Measurements from ENCODE around the gene SASH1. TPM values are rescaled to one million over a fixed set of nuclear protein-coding genes. Genes with fewer than 3 reads are reported as not detected.

Gene SASH1
- polyA plus RNA-seq, 3 donors = 23.9 to 29.4 (median 26.6) TPM

- DNase-seq = no peak
These were observed 150.8 kb downstream of the SASH1 start for GRCh38 chr6:148493424-148493823.

- no peak for DNase-seq
These were observed 151.6 kb downstream of the SASH1 start for GRCh38 chr6:148494226-148494625.

DNA sequence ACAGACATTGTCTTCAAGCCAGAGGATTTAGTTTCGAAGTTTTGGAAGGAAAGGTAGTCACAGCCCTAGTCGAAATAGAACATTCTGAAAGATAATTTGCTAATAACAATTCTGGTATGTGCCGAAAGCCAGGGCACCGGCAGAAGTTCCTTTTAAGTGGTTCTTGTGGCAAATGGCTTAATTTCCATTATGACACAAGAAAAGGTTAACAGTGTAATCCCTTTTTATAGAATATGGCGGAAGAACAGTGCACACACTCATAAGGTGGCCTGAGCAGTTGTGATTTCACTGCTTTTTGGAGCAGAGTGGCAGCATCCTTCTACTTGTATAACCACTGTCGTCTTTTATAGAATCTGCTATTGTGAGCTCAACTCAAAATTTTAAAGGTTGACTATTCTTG lies 152.4 kb downstream of the SASH1 start:
- no peak for DNase-seq

- no peak for DNase-seq
These were observed 154.6 kb downstream of the SASH1 start for GRCh38 chr6:148497257-148497656.

DNA sequence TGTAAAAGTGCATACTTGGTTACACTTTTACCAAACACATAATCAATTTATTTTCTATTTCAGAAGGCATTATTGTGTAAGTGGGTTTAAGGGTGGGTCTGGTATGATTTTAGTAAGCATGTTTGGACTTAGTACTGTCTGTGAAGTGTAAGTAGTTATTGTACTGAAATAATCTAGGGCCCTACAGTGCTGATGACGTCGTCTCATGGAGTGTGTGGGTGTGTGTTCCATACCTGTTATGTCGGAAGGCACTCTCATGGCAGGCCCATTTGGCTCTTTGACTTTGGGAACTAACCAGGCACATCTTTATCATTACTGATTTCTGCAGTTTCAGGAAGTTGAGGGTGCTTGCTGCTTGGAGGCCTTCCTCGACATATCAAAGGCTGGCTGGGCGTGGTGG lies 155.1 kb downstream of the SASH1 start:
- DNase-seq = no peak

DNA sequence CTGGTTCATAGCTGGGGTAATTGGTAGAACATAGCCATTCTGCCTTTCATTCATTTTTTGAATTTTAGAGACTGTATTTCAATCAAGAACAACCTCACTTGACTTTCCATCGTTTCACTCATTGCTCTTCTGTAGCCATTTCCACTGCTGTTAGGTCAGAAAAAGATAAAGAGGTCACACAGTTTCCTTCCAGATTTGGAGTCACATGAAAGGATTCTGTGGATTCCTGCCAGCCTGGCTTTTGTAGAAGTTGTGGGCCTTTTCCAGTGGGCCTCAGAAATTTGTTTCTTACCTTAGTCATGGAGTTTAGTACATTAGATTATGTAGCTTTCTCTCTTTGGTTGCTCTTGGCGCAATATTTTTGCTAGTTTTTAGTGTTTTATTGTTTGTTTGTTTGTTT lies 157.8 kb downstream of the SASH1 start:
- DNase-seq = no peak

- no peak for DNase-seq
These were observed 158.5 kb downstream of the SASH1 start for GRCh38 chr6:148501178-148501590.

- DNase-seq = no peak
These were observed 159.6 kb downstream of the SASH1 start for GRCh38 chr6:148502083-148502772.

DNA sequence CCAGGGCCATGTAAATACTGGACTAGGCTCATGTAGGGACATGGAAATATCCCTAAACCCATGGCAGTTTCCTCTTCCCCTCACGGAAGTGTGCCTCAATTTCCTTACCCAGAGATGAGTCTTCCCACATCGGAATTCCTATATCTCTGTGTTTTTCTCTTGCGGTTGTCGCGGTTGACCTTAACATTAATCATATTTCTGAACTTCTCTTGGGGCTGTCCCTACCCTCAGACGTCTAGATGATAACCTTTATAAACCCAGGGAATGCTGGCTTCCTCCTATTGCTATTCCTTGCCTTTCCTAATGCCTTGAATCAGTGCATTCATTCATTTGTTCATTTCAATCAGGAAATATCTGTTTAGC lies 160.1 kb downstream of the SASH1 start:
- no peak for DNase-seq

GRCh38 chr6:148503703-148504102 lies 161.1 kb downstream of the SASH1 start:
- DNase-seq = no peak

GRCh38 chr6:148507774-148508173 lies 165.1 kb downstream of the SASH1 start:
- DNase-seq = no peak

DNA sequence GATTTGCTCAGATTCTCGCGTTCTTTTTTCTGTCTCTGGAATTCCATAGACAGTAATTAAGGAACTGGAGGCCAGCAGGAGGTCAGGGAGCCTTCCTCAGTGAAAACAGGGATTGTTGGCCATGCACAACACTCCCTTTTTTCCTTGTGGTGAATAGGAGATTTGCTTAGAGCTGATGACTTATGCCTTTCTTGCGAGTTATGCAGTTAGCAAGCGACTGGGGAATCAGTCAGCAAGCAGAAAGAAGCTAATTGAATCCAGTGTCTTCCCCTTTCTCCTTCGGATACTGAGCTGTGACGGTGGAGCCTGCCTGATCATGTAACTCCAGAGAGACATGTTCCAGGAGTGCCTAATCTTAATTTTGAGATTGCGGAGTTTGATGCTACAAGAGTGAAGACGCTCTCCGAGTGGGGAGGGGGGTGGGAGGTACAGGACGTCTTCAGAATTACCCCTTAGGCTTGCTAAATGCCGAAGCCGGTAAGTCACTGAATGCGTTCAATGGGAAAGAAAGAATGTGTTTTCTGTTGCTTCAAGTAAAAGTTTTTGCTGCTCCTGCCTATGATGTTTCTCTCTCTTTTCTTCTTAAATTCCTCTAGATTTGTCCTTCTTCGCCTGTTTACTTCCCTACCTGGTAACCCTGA lies 165.9 kb downstream of the SASH1 start:
- peak; percentile 60 for DNase-seq

DNA sequence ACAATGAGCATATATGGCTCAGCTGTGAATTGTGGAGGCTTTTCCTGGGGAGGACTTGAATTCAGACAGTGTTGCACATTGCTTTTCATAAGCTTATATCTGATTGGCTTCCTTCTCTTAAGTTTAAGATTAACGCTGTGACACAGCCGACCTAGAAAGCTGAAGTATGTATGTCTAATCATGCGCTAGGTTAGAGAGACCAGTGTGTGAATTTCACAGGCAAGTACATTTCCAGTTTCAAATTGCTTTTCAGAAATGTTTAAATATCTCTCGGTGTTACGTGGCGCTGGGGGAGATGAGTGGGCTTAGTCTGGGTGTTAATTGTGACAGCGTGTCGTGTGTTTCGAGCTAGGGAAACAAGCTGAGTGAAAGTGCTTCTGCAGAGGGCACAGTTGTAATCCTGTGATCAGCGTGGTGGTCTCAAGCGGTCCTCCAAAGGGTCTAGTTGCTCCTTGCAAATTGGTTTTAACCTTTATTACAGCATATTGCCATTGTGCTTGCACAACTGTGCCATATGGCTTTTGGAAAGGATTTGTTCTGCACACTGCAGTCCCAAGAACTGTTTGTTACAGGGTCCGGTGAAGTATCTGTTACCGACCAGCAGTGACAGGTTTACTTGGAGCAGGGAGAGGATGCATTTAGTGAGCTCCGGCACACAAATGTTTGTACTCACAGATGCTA lies 166.6 kb downstream of the SASH1 start:
- no peak for DNase-seq

GRCh38 chr6:148509800-148510581 lies 167.4 kb downstream of the SASH1 start:
- DNase-seq = peak; percentile 87

DNA sequence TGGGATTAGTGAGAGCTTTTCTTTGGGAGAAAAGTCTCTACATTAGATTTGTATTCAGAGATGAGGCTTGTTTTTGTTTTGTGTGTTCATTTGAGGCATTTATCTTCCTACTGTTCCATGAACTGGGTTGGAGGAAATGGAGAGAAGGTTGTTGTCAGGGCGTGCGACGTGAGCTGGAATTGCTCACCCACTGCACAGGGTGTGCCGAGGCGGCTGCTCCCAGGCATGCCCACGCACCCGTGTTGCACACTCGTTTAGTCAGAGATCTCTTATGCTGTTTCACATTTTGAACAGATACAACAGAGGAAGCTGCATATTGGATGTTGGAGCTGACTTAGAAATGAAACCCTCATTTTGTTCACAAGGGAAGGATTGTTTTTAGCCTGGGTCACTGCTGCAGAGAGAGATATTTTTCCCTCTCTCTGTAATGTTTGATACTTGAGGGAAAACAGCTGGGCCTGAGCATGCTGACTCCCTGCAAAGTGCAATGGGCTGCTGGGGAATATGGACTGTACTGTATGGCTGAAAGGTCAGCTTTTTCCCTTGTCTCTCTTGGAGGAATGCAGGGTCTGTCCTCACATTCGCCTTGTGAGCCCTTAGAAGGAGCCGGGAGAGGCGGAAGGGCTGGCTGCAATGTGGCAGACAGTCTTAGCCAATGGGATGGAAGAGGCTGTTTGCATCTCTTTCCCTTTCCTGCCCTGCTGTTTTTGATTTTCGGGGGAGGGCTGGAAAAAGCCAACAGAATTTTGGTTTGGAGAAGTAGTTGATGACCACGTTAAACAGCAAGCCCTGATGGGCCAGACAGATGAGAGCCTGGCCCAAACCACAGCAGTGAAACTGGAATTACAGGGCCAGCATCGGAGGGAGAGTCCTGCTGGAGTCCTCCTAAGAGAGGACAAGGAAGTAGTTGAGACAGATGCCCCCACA lies 170.8 kb downstream of the SASH1 start:
- DNase-seq = peak; percentile 86

DNA sequence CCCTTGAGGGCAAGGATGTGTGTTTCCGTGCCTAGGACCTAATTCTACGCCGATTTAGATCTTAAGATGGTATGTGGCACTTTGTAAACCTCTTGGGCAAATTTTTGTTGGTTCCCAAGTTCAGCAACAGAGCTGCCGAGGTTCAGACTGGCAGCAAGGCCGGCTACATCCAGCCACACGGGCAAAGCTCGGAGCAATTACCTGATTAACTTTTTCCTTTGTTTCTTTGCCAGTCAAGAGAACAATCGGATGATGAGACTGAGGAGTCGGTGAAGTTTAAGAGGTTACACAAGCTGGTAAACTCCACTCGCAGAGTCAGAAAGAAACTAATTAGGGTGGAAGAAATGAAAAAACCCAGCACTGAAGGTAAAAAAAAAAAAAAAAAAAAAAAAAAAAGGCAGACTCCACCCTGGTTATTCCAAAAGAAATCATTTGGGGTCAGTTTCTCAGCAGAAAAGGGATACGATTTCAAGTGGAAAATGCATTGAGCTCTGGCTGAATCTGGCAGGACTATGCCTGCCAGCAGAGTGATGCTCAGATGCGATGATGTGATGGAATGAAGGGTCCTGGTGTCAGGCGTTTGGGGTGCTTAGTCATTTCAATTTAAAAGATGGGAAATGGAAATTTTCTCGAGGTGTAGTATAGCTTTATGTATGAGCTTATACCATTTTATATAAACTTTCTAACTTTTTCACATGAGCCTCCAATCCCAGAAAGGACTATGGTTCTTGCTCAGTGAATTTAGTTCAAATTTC lies 171.6 kb downstream of the SASH1 start:
- DNase-seq = no peak

DNA sequence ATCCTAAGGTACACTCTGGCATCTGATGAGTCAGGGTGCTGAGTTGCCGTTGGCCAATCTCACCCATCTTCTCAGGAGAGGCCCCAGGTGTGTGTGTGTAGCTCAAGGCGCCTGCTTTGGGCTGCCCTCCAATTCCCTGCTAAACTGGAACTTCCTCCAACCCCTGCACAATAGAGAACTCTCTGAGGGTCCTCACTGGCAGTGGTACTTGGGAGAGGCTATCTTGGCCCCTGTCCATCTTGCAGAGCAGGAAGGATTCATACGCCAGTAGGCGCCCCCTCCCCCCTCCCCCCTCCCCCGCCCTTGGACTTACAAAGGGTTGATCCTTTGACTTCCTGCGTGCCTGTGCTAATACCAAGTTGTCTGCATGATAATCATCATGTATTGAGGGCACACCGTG lies 173.6 kb downstream of the SASH1 start:
- DNase-seq = no peak

- DNase-seq = no peak
These were observed 174.0 kb downstream of the SASH1 start for GRCh38 chr6:148516617-148517016.

- DNase-seq = no peak
These were observed 174.8 kb downstream of the SASH1 start for GRCh38 chr6:148517470-148517869.

DNA sequence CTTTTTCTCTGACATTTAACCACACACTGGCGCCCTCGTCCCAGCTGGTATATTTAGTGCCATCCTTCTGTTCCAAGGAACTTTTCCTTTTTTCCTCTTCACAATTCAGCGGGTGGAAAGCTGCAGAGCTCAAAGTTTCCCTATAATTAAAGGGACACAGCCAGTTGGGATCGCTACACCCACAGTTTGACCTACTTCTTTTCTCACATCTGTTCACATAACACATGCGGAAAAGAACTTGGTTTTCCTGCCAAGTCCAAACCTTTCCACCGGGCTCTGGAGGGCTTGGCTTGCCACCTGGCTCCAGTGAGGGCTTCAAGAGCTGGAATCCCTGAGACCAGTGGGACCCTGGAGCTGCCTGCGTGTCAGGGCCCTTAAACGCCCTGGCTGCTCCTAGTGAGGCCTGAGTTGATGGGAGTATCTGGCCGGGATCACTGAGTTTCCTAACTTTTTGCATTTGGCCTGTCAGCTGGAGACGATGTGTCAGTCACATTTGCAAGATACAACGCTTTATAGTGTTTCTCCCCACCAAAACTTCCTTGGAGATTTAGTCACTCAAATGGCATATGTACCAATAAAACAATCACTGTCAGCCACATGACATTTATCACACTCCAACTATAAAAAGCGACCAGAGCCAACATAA lies 176.0 kb downstream of the SASH1 start:
- DNase-seq = no peak
